SK-N-MC (cell line): ENCODE measurements around the gene PPP4R3B.

Experiments used
- EZH2 ChIP-seq: fragments of 200-600 bp; sonication (generic); IDR thresholded peaks from one replicate; pipeline ENCODE4 v1.6.1; 2017; ENCODE audit warnings: antibody characterized with exemption
- FOXP2 ChIP-seq: optimal IDR thresholded peaks from 2 replicates; pipeline ENCODE3; 2011; ENCODE audit warnings: mild to moderate bottlenecking, moderate library complexity; ENCODE audit not compliant: insufficient read depth; ENCODE audit errors: extremely low read length, control extremely low read depth
- POLR2AphosphoS5 ChIP-seq: IDR thresholded peaks from 2 replicates; pipeline ENCODE4 v1.6.1; 2012; ENCODE audit warnings: mild to moderate bottlenecking, low read depth, low read length, borderline replicate concordance

DNA sequence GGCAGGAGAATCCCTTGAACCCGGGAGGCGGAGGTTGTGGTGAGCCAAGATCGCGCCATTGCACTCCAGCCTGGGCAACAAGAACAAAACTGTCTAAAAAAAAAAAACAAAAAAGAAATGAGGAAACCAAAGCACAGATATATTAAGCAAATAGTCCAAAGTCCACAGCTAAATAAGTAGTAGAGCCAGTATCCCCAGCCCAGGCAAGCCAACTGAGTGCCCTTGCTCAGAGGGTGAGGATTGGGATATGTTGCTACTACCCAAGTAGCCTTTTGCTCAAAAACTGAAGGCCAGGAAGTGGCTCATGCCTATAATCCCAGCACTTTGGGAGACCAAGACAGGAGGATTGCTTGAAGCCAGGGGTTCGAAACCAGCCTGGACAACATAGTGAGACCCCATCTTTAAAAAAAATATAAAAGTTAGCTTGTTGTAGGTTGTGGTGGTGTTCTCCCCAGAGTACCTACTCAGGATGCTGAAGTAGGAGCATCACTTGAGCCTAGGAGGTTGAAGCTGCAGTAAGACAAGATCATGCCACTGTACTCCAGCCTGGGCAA is 92.5 kb downstream of the PPP4R3B start:
- TF ChIP-seq POLR2AphosphoS5: no peak
- TF ChIP-seq EZH2: no peak
- TF ChIP-seq FOXP2: no peak
